WI38 (cell line): ENCODE measurements around the gene AKR1C2.
"Not testable (repeated sequence)": the region's sequence is repeated elsewhere in the genome, so short reads cannot be mapped to it uniquely, and the experiment has no call there.

Source experiments
- H3K4me3 ChIP-seq: 2 replicates; pipeline ENCODE4 v1.5.1; 2011; ENCODE audit warnings: low read depth, mild to moderate bottlenecking, control low read depth, low read length
- TF ChIP-seq, protein P1 (sequence below): IDR thresholded peaks from 2 replicates; pipeline ENCODE4 v1.5.1; 2012; ENCODE audit warnings: low read depth, mild to moderate bottlenecking, control low read depth, low read length

AKR1C2 gene

DNA sequence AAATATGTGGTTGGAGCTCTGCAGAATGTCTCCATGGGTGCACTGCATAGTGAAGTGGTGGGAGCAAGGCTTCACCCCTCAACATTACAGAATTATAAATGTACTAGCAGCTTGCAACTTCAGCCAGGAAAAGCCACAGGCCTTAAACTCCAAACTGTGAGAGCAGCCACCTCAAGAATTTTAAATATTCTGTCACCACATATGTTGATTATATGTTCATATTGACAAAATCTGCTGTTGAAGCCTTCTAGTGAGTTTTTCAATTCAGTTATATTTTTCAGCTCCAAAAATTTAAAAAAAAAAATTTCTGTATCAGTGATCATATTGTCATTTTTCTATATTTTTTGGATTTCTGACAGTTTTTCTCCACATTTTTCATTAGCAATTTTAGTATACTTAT lies 30.9 kb upstream of the AKR1C2 start:
- TF ChIP-seq, protein P1, sequence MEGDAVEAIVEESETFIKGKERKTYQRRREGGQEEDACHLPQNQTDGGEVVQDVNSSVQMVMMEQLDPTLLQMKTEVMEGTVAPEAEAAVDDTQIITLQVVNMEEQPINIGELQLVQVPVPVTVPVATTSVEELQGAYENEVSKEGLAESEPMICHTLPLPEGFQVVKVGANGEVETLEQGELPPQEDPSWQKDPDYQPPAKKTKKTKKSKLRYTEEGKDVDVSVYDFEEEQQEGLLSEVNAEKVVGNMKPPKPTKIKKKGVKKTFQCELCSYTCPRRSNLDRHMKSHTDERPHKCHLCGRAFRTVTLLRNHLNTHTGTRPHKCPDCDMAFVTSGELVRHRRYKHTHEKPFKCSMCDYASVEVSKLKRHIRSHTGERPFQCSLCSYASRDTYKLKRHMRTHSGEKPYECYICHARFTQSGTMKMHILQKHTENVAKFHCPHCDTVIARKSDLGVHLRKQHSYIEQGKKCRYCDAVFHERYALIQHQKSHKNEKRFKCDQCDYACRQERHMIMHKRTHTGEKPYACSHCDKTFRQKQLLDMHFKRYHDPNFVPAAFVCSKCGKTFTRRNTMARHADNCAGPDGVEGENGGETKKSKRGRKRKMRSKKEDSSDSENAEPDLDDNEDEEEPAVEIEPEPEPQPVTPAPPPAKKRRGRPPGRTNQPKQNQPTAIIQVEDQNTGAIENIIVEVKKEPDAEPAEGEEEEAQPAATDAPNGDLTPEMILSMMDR = no peak
- no peak overlapping the region for H3K4me3 ChIP-seq

DNA sequence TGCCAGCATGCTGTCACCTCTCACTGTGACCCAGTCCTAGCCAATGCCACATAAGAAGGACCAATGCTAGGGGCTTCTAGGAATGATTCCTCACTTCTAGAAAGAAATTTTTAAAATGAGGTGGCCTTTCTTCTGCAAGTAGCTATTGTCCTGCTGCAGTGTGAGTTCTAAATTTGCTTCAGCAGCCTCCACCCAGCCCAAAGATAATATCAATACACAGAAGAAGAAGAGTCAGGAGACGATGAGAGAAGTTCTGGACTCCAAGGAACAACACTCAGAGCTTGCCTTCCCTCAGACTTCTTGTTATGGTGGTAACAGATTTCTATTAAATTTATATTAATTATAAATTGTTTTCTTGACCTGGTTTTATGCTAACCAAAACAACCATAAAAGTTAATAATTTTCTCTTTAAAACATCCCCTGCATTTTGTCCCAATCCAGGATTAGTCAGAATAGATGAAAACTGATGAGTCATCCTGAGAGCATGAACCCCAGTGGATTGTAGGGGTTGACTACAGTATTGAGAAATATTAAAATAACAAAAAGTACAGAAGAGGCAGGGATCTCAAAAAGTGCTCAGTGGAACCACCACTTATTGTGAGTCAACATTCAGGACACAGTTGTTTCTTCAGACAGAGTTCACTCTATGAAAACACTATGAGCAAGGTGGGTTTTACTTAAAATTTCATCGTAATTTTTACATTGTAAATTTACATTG lies 29.6 kb upstream of the AKR1C2 start:
- TF ChIP-seq, protein P1 = no peak
- H3K4me3 ChIP-seq = no peak overlapping the region

DNA sequence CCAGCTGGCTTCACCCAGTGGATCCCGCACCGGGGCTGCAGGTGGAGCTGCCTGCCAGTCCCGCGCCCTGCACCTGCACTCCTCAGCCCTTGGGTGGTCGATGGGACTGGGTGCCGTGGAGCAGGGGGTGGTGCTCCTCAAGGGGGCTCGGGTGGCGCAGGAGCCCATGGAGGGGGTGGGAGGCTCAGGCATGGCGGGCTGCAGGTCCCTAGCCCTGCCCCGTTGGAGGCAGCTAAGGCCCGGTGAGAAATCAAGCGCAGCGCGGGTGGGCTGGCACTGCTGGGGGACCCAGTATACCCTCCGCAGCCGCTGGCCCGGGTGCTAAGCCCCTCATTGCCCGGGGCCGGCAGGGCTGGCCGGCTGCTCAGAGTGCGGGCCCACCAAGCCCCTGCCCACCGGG lies 28.8 kb upstream of the AKR1C2 start:
- not testable (repeated sequence) for H3K4me3 ChIP-seq

DNA sequence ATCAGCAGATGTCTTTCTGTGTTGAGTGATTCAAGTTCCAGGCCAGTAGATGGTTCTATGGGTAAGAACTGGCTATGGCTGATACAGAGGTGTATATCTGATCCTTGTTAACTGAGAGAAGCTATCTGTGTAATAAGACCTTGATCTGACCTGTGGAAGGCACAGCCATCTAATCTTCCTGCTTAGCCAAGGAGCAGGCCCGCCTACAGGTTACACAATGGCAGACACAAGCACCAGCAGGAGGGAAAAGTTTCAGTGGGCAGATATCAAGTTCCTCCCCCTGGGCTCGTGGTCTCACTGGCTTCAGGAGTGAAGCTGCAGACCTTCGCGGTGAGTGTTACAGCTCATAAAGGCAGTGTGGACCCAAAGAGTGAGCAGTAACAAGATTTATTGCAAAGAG lies 27.9 kb upstream of the AKR1C2 start:
- not testable (repeated sequence) for H3K4me3 ChIP-seq

DNA sequence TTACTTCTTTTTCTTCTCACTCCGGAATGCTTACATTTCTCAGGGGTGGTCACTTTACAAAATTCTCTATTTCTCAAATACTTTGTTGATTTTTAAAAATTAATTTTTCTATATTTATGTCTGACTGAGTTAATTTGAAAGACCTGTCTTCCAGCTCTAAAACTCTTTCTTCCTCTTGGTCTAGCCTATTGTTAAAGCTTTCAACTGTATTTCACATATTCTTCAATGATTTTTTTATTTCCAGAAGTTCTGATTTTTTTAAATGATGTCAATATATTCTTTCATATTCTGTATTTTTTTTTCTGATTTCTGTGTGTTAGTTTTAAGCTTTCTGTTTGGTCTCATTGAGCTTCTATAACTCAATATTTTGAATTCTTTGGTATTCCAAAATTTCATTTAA lies 27.3 kb upstream of the AKR1C2 start:
- no peak overlapping the region for H3K4me3 ChIP-seq
- TF ChIP-seq, protein P1 = no peak

DNA sequence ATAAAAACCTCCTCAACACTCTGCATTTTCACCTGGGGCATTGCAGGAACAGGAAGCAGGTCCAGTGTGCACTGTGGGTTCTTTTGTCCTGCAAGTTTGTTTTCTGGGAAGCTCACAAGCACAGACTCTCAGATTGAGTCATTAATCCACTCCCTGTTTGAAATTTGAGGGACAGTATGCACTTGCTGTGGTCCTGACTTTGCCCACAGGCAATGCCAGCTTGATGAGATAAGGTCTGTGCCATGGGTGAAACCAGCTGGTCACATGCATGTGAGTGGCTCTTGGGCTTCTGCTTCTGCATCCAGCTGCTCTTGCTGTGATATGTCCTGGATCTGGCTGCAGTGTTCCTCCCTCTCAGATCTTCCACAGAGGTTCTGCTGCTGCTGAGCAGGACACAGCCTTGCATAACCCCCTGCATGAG lies 21.8 kb upstream of the AKR1C2 start:
- not testable (repeated sequence) for H3K4me3 ChIP-seq

DNA sequence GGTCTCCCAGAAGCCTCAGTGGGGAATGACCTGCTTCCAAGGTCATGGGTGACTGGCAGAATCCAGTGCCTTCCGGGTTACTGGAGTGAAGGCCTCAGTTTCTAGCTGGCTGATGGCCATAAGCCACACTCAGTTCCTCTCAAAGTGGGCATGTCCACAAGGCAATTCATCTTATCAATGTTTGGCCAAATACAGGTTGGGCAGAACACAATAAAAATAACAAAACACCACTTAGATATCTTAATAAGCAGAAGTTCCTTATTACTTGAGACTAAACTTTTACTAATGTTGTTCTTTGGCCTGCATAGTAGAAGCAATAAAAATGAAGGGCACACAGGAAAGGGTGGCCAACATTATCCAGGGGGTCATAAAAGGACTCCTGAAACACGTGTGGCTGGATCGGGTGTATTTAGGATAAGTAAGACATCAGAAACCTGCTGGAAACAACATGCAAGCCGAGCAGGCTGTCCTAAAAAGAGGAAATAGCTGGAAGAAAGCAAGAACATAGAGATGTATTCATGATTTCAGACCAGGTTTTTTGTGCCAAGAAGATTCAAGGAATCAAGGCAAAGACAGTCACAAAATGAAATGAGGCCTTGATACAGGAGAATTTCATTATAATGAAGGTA lies 19.6 kb upstream of the AKR1C2 start:
- no peak overlapping the region for H3K4me3 ChIP-seq
- TF ChIP-seq, protein P1 = no peak

DNA sequence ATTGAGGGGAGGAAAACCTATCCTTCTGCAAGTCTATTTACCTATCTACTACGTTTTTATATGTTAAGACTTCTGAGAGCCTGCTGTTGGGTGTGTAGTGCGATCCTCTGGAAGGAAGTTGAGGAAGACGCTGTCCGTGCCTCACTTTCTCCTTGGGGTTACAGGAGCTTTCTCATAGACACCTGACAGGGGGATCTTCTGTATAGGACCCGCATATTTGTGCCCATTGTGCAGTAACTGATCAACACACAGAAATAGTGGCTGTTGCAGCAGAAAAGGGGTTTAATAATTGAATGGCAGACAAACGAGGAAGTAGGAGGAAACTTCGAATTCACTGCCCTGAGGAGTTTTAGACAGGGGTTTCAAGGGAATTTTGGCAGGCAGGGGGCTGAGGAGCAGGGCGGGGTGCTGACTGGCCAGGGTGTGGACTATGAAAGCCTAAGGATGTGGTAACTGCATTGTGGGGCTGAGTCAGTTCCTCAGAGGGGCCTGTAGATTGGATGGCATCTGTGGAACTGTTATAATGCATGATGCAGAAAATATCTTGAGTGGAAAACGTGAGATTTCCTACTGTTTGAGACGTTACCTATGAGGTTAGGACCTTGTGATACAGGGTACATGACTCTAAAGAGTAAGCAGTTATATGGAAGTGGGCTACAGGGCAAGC lies 18.1 kb upstream of the AKR1C2 start:
- H3K4me3 ChIP-seq = not testable (repeated sequence)

DNA sequence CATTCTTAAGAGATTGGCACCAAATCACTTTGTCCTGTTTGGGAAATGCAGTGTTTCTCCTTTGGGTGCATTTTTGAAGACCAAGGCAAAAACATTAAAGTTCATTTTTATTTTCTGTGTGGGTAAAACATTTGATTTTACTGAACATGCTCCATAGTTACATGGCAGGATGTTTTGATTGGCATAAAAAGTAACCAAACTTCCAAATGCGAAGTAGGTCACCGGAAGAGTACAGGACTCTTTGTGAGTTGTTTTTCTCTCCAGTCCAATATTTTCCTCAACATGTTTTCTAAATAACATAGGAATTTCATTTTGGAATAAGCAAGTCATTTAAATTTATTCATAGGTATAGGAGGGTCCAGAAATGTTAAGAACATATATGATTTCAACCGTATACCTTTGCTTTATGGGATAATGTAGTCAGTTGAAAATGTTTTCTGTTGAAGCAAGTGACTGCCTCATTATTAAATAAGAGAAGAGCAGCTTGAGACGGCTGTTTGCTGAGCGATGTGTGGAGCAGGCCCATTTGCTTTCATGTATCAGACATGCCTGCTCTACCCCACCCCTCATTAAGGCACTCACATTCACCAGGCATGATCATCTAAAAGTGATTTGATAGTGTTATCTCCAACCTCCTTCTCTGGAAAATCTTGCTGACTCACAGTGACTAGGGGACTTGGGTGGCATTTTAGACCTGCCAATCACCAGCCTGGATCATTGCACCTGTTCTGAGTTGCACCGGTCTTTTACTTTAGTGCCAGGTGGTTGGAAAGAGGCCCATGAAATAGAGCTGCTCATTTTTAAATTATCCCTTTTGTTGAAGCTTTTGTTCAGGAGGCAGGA lies 16.3 kb upstream of the AKR1C2 start:
- not testable (repeated sequence) for H3K4me3 ChIP-seq

DNA sequence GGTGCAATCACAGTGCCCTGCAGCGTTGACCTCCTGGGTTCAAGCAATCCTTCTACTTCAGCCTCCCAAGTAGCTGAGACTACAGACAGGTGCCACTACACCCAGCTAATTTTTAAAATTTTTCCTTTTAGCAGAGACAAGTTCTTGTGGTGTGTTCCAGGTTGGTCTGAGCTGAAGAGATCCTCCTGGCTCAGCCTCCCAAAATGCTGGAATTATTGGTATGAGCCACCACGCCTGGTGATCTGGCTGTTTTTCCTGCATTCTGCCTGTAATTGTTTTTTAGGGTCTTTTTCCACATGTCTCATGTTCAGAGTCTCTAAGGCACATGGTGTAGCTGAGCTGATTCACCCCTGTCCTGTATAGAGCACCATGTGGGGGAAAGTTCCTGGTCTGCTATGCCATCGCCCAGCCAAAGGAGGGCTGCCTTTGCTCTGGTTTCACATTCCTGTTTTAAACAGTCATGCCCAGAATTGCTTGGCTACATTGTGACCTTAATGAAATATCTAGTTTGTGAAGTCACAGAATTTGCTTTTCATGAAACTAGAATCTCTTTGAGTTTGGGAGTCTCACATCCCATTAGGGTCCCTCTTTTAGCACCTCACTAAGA lies 15.1 kb upstream of the AKR1C2 start:
- not testable (repeated sequence) for H3K4me3 ChIP-seq
